GM12872 (cell line): ENCODE data around the gene GRB10.

Source experiments
- TF ChIP-seq, protein P1 (sequence below): IDR thresholded peaks from 3 replicates; pipeline ENCODE4 v1.5.1; 2011; ENCODE audit warnings: low read depth, mild to moderate bottlenecking, low read length, moderate library complexity; ENCODE audit not compliant: insufficient read depth

The GRB10 gene

DNA sequence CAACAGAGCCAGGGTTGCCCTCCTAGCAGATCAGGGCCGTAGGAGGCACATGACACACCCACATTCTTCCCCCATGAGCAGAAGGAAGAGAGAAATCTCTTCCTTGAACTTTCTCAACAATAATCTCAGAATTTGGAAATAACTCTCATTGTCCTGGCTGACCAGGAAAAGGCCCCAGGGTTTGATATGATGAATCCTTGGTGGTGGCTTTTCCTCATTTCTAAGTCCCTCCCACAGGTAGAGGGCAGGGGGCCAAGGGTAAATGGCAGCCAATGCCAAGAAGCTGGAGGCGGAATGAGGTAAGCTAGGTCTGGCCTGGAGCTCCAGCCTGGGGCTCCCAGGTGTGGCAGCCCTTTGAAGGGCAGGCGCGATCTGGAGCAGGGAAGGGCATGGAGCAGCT lies 67.8 kb downstream of the GRB10 start:
- TF ChIP-seq, protein P1, sequence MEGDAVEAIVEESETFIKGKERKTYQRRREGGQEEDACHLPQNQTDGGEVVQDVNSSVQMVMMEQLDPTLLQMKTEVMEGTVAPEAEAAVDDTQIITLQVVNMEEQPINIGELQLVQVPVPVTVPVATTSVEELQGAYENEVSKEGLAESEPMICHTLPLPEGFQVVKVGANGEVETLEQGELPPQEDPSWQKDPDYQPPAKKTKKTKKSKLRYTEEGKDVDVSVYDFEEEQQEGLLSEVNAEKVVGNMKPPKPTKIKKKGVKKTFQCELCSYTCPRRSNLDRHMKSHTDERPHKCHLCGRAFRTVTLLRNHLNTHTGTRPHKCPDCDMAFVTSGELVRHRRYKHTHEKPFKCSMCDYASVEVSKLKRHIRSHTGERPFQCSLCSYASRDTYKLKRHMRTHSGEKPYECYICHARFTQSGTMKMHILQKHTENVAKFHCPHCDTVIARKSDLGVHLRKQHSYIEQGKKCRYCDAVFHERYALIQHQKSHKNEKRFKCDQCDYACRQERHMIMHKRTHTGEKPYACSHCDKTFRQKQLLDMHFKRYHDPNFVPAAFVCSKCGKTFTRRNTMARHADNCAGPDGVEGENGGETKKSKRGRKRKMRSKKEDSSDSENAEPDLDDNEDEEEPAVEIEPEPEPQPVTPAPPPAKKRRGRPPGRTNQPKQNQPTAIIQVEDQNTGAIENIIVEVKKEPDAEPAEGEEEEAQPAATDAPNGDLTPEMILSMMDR, result no peak

DNA sequence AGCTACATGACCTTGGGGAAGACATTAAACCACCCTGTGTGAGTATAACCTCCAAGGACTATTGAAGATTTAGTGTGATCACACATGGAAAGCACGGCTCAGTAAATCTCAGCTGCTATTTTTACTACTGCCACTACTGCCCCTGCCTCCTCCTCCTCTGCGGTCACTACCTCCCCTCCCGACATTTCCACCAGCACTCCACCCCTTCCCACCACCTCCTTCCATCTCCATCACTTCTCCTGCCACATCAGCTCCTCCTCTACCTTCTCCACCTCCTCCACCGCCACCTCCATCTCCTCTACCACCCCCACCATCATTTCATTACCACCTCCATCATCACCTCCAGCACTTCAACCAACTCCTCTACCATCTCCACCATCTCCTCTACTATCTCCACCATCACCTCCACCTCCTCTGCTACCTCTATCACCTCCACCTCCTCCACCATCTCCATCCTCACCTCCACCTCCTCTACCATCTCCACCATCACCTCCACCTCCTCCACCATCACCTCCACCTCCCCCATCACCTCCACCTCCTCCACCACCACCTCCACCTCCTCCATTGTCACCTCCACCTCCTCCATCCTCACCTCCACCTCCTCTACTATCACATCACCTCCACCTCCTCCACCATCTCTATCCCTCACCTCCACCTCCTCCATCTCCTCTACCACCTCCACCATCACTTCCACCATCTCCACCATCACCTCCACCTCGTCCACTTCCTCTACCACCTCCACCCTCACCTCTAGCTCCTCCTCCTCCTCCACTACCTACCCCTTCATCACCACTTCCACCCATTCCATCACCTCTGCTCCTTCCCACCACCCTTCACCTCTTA lies 69.4 kb downstream of the GRB10 start:
- TF ChIP-seq, protein P1, result no peak

DNA sequence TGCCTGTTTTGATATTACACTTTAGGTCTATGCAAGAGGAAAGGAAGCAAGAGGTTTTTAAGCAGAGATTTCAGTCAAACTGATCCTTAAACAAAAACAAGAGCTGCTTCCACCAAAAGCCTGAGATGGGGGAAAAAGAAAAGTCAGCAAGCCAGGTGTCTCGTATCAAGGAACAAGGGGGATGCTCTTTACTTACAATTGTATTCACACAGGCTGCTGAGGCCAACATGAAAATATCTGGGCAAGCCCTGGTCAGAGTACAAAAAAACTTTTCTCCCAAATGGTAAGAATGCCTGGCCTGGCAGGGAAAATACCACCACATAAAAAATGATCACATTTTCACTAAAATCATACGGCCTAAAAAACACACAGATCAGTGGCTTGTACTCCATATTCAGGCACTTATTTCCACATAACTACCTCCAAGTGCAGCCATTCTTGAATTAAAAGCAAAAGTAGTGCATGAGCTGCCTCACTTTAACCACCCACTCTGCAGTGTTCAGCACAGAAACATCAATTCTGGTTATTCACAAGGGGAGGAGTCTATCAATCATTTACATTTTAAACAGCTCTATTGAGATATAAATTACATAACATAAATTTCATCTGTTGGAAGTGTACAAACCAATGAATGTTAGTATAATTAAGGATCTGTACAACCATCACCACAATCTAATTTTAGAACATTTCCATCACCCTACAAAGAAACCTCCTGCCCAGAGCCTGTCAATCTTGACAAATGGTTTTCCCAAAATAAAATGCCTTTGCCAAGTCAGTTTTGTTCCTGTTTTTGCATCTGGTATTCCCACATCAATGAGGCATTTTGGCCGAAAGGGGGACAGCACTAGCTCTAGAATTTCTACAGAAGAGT lies 70.2 kb downstream of the GRB10 start:
- TF ChIP-seq, protein P1, result no peak

DNA sequence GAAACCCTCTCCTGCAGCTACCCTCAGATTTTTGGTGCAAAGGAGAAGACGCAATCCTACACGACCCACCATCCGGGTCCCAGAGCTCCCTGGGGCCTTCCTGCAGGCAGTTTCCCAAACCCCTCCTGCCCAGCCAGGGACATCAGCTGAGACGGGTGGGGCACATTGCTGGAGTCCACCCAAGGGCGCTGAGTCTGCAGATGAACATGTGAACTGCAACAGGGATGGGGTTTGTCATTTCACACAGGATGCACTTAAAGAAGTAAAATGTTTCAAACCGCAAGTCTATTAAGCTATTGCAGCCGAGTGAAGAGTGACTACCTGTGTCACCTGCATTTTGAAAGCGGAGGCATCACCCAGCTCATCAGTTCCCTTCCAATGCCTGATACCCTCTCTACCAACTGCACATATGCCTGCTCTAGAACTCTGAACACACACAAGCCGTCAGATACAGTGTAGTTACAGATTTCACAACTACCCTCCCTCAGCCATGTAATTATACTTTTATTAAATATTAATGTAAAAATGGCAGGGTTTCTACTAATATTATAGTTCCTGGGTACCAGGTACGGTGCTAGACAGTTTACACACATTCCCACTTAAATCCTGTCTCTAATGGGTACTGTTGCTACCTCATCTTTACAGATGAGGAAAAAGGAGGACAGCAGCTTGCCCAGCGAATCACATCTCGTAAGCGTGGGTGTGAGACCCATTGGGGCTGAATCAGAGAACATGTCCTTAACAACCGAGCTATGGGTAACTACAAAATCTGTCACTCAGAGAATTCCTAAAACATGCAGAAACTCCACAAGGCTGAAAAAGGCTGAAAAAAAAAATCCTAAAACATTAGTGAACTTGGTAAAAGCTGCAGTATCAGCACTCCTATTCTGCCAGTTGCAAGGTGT lies 71.2 kb downstream of the GRB10 start:
- TF ChIP-seq, protein P1, result no peak

DNA sequence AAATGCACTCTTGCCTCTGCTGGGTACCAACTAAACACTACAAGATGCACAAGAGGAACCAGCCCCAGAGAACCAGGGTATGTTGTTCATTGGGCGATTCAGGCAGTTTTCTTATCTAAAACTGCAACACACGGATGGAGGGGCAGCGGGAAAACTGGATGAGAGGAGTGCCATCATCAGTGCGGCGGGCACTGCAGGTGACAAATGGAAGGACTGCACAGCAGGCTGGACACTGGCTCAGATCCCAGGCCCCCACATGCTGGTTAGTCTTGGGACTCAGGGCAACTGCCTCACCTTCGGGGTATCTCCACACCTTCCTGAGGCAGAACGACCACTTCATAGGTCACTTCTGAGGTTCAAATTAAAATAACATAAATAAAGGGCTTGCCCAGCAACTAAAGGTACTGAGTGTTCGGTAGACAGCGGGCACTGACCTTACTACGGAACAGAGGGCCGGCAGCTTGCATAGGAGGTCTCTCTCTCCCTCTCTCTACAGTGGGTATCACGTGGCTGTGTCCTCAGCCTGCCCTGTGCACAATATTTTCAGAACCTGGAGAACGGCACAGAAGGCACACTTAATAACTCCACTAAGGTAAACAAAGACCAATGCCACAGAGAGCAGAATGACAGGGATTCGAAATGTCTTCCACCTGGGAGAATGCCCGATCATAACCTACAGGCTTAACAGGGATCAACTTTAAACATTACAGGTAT lies 72.1 kb downstream of the GRB10 start:
- TF ChIP-seq, protein P1, result no peak

DNA sequence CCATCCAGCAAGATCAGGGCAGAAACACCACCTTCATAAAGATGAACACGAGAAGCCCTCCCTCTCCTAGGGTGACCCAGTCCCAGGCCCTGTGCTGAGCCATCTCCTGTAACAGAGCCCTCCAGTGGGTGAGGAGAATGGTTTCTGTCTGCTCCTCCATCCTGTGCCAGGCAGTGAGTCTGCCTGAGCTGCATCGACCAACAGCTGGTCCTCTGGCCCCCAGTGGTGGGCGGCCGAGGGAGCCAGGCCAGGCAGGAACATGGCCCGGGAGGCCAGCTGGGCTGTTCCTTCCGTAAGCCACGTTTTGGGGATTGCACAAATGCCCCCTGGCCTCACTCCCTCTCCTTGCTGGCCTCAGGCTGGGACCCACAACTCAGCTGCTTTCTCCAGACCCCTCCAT lies 73.5 kb downstream of the GRB10 start:
- TF ChIP-seq, protein P1, result no peak
